Superior temporal gyrus (tissue), 1 donor: ENCODE data around the gene C10orf90.

Experiments used
- DNase-seq: peaks from one replicate; pipeline ENCODE4 v3.0.0-alpha.2; 2016; ENCODE audit errors: extremely low spot score

C10orf90 gene

GRCh38 chr10:126670056-126670894, at the start of gene C10orf90:
TSS of gene C10orf90 (minus strand) at chr10:126670693. CDS start at chr10:126670480, 213 bp downstream.
- DNase-seq, result peak; percentile 75

- no peak for DNase-seq
Observed at GRCh38 chr10:126716366-126716765, 45.9 kb upstream of the C10orf90 start.

GRCh38 chr10:126713594-126713993, 43.1 kb upstream of the C10orf90 start:
- DNase-seq, result no peak

- no peak for DNase-seq
Observed at GRCh38 chr10:126712681-126713080, 42.2 kb upstream of the C10orf90 start.

- DNase-seq, result no peak
Observed at GRCh38 chr10:126705951-126706565, 35.6 kb upstream of the C10orf90 start.

GRCh38 chr10:126705131-126705530, 34.6 kb upstream of the C10orf90 start:
- no peak for DNase-seq

- DNase-seq, result no peak
Observed at GRCh38 chr10:126704649-126705048, 34.2 kb upstream of the C10orf90 start.

- DNase-seq, result no peak
Observed at GRCh38 chr10:126702181-126702580, 31.7 kb upstream of the C10orf90 start.

- DNase-seq, result no peak
Observed at GRCh38 chr10:126701526-126701925, 31.0 kb upstream of the C10orf90 start.

GRCh38 chr10:126696684-126697083, 26.2 kb upstream of the C10orf90 start:
- no peak for DNase-seq

GRCh38 chr10:126691456-126691855, 21.0 kb upstream of the C10orf90 start:
- no peak for DNase-seq

GRCh38 chr10:126690534-126690933, 20.0 kb upstream of the C10orf90 start:
- DNase-seq, result no peak

GRCh38 chr10:126689461-126689994, 19.0 kb upstream of the C10orf90 start:
- no peak for DNase-seq

GRCh38 chr10:126687121-126687606, 16.7 kb upstream of the C10orf90 start:
- peak; percentile 24 for DNase-seq

GRCh38 chr10:126686719-126687118, 16.2 kb upstream of the C10orf90 start:
- no peak for DNase-seq

GRCh38 chr10:126686268-126686667, 15.8 kb upstream of the C10orf90 start:
- no peak for DNase-seq

- DNase-seq, result no peak
Observed at GRCh38 chr10:126685756-126686155, 15.3 kb upstream of the C10orf90 start.

- DNase-seq, result no peak
Observed at GRCh38 chr10:126684171-126684745, 13.8 kb upstream of the C10orf90 start.

GRCh38 chr10:126683466-126683865, 13.0 kb upstream of the C10orf90 start:
- DNase-seq, result no peak

GRCh38 chr10:126675656-126676438, 5.4 kb upstream of the C10orf90 start:
- peak; percentile 19 for DNase-seq

- DNase-seq, result peak; percentile 69
Observed at GRCh38 chr10:126674741-126675515, 4.4 kb upstream of the C10orf90 start.
